GM21737 (cell line): ENCODE measurements around the gene TOP2A.
A peak's percentile ranks its signal among the peaks of the same experiment; 100 is the strongest.
"Not testable (repeated sequence)": the region's sequence is repeated elsewhere in the genome, so short reads cannot be mapped to it uniquely, and the experiment has no call there.

ENCODE experiments used
- ATAC-seq: cut with Tn5 transposase; IDR thresholded peaks from one replicate; pipeline ENCODE4 v1.9.1; 2021; ENCODE audit warnings: mild to moderate bottlenecking, moderate library complexity; ENCODE audit not compliant: unreplicated experiment

Gene TOP2A

GRCh38 chr17:40377832-40378231 is 39.9 kb downstream of the TOP2A start:
- no peak for ATAC-seq

- ATAC-seq = not testable (repeated sequence)
These were observed 41.2 kb downstream of the TOP2A start for GRCh38 chr17:40376541-40376940.

GRCh38 chr17:40375786-40376185 is 41.9 kb downstream of the TOP2A start:
- not testable (repeated sequence) for ATAC-seq

DNA sequence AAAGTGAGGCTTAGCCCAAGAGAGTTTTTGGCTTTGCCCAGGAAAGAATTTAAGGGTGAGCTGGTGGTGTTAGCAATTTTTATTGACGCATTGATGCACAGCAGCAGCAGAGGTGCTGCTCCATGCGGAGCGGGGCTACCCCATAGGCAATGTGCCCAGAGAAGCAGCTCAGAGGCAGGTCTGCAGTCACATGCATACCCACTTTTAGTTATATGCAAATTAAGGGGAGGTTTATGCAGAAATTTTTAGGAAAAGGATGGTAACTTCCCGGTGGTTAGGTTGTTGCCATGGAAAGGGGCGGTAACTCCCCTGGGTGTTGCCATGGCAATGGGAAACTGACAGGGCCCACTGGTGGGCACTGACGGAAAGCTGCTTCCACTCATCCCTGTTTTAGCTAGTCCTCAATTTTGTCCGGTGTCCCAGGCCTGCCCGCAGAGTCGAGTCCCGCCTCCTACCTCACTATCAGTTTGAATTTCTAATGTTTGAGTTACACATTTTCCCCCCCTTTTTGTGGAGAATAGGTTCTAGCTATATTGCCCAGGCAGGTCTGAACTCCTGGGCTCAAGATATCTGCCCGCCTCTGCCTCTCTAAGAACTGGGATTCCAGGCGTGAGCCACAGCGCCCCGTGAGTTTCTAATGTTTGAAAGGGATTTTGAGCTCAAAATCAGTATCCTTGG is 42.7 kb downstream of the TOP2A start:
- no peak for ATAC-seq

DNA sequence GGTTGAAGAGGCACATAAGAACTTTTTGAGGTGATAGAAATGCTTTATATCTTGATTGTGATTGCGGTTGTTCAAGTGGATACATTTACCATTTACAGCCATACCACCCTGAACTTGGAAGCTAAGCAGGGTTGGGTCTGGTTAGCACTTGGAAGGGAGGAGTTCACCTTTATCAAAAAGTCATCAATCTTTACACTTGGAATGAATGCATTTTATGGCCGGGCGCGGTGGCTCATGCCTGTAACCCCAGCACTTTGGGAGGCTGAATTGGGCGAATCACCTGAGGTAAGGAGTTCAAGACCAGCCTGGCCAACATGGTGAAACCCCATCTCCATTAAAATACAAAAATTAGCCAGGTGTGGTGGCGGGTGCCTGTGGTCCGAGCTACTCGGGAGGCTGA is 43.7 kb downstream of the TOP2A start:
- no peak for ATAC-seq

- no peak for ATAC-seq
These were observed 44.4 kb downstream of the TOP2A start for GRCh38 chr17:40373324-40373723.

GRCh38 chr17:40372644-40373043 is 45.1 kb downstream of the TOP2A start:
- ATAC-seq = not testable (repeated sequence)

DNA sequence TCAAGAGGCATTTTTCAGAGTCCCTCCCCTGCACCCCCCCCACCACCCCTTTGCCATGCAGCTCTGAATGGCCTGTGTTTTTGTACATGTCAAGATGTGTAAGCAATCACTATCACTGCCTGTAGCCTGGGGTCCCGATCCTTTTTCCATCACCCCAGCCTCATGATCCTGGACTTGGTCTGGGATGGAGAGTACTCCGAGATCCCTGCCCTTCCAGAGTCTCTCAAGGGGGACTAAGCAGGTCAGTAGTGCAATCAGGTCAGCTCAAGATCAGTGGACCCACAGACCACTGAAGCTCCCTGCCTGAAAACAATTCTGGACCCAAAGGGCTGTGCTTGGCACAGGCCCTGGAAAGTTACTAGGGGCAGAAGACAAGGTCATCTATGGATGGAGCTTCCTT is 45.7 kb downstream of the TOP2A start:
- no peak for ATAC-seq

- no peak for ATAC-seq
These were observed 46.3 kb downstream of the TOP2A start for GRCh38 chr17:40371261-40371929.

GRCh38 chr17:40369923-40370322 is 47.8 kb downstream of the TOP2A start:
- no peak for ATAC-seq

DNA sequence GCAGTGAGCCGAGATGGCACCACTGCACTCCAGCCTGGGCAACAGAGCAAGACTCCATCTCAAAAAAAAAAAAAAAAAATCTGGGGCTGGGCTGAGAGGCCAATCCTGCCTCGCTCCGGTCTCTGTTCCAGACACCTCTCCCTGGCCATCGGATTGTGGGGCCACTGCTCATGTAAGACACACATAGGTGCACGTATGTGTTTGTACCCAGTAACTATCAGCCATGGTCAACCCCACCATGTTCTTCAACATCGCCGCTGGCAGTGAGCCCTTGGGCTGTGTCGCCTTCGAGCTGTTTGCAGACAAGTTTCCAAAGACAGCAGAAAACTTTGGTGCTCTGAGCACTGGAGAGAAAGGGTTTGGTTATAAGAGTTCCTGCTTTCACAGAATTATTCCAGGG is 50.0 kb downstream of the TOP2A start:
- not testable (repeated sequence) for ATAC-seq

DNA sequence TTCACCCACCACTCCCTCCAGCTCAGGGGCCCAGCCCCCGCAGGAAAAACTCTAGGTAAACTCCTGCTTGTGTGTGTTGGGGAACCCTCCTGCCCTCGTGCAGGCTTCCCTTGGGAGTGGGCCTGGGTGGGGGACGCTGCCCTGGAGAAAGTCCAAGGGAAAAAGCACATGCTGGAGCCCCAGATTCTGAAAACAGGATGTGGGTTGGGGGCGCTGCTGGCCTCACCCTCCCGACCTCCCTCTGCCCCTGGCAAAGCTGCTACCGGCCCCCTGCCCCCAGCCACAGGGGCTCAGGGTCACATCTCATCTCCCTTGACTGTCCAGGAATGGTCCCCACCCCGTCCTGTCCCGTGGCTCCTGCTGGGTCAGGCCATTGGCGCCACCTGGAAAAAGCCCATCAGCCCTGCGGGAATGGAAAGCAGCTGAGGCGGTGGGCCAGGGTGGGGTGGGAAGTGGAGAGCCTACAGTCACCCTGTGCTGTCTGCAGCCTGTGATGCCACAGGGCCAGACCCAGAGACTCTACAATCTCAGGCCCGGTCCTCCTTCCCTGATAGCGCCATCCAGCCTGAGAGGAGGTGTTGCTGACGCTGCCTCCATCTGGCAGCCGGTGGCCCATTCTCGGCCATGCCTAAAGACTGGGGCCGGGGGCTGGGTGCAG is 50.7 kb downstream of the TOP2A start:
- no peak for ATAC-seq

DNA sequence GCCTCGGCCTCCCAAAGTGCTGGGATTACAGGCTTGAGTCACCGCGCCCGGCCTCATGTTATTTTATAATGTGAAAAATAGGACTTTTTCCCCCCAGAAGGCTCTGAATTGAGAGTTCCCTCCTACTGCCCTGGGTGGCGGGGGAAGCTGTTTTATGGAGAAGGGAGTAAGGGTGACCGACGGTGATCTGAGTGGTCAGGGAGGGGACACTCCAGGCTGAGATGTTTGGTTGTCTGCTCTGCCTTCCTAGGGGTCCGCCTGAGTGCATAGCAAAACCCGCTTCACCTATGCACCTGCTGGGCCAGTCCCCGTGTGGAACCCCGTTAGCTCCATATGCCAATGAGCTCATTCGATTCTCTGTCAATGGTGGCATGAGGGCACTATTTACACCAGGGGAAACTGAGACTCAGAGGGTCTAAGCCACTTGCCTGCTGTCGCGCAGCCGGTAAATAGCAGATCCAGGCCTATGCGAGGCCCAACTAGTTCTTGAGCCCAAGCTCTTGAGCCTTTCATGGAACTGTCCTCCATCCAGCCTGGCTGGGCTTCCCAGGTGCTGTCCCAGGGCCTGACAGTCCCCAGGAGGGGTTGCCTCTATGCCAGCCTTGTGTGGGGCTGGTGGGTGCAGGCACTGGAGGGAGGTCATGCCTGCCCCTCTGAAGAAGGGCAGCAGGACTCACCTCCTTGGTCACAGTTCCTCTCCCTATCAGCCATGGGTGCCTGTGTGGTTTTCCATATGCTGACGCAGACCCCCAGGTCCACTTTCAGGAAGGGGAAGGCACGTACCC is 51.4 kb downstream of the TOP2A start:
- ATAC-seq = no peak

- no peak for ATAC-seq
These were observed 52.8 kb downstream of the TOP2A start for GRCh38 chr17:40364906-40365305.

GRCh38 chr17:40364121-40364861 is 53.4 kb downstream of the TOP2A start, which contains the start of gene GJD3:
Gene GJD3, minus strand, starts transcription at chr17:40364737. Its CDS starts 922 bp downstream, at chr17:40363815.
- ATAC-seq = no peak

- ATAC-seq = peak; percentile 14
These were observed 54.4 kb downstream of the TOP2A start for GRCh38 chr17:40363111-40363827.

- ATAC-seq = peak; percentile 63
These were observed 55.0 kb downstream of the TOP2A start for GRCh38 chr17:40362696-40363110.

DNA sequence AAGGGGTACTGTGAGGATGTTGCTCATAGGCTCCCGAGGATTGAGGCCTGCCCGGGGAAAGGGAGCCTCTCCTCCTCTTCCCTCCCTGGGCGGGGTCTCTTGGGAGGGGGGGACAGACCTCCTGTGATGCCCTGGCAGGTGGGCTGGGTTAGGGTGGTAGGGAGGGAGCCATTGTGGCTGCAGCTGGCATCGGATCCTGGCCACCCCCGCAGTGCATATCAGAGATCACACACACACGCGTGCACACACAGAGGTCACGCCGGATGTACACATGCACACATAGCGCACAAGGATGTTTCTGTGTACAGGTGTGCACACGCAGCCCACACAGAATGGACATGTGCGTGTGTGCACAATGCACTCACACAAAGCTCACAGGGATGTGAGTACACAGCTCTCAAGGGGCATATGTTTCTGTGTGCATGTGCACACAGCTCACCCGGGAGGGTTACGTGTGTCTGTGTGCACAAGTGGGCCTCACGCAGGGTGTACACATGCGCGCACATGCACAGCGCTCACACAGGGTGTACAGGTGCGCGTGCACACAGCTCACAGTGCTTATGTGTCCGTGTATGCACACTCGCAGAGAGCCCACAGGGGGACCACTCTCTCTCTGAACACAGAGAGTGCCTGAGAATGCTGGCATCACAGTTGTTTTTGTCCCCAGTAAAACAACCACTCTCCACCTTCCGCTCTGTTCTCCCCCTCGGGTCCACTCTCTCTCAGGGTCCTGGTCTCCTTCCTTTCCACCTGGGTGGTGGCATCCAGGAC is 55.6 kb downstream of the TOP2A start:
- no peak for ATAC-seq
